Stimulated activated CD8-positive, alpha-beta memory T cell treated with anti-CD3 and anti-CD28 coated beads, Interleukin-7, amount 100 ng/mL, for 48 hours (primary cell): ENCODE measurements around the gene SLC35E1.

Experiments
- DNase-seq, 2 donors: peaks; one replicate each; pipeline ENCODE4 v3.0.0-alpha.2; 2020; ENCODE audit warnings: low read depth in 1 of 2; ENCODE audit errors: extremely low read depth in 1 of 2

Gene SLC35E1

GRCh38 chr19:16584248-16585093, 12.3 kb upstream of the SLC35E1 start:
- DNase-seq: peak; percentile 76 to 88

- DNase-seq: no peak
Observed at GRCh38 chr19:16582486-16583261, 10.5 kb upstream of the SLC35E1 start.

GRCh38 chr19:16581971-16582343, 9.7 kb upstream of the SLC35E1 start:
- DNase-seq: no peak

GRCh38 chr19:16581145-16581970, 9.1 kb upstream of the SLC35E1 start:
- DNase-seq: no peak

DNA sequence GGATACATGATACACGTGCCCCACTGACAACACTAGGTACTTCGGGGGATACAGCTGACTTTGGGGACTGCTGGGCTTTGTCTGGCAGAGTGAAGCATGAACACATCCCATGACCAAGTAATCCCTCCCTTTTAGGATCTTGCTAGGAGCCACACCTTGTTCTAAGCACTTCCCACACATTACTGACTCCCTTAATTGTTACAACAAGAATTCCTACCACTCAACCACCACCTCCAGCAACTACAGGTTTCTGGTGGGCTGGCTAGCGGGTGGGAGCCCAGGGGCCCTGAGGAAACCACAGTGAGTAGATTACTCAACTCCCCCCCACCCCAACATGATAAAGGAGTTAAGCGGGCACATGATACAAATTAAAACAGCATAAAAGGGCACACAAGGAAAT, 7.2 kb upstream of the SLC35E1 start:
- DNase-seq: no peak

DNA sequence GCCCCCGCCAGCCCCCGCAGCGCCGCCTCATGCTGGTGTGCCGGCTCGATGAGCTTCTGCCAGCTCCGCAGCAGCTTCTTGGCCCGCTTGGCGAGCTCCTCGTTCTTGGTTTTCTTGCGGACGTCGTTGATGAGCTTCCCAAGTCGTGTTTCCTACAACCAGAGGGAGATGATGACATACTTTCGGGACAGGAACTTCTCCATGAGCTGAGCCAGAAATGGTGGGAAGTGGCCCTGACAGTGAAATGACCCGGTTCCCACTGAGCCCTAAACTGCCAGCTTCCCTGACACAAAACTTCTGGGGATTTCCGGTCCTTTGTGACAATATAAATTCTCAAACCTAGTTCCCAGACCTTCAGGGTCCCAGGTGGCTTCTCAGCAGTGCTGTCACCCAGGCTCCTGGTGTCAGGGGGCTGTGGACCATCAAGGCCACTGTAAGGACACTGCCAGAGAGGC, 5.3 kb upstream of the SLC35E1 start:
- no peak for DNase-seq

- DNase-seq: no peak
Observed at GRCh38 chr19:16576690-16577530, 4.7 kb upstream of the SLC35E1 start.

GRCh38 chr19:16575861-16576689, 3.9 kb upstream of the SLC35E1 start:
- no peak for DNase-seq

- DNase-seq: no peak
Observed at GRCh38 chr19:16575282-16575681, 3.1 kb upstream of the SLC35E1 start.

DNA sequence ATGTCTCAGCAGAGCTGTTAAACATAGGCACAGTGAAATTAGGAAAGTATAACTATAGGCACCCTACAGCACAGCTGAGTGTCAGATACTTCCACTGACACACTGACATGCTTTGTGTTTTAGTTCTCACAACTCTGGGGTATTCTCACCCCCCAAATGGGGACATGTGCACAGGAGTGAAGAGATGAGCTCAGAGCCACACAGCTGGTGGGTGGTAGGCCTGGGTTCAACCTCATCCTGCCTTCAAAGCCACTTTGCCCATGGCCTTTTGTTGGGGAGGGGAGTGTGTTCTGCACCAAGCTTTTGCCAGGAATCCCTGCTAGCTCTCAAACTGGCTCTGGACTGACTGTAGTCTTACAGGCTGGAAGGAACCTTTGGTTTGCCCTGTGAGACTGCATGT, 1.7 kb upstream of the SLC35E1 start:
- no peak for DNase-seq

GRCh38 chr19:16573296-16573695, 1.1 kb upstream of the SLC35E1 start:
- DNase-seq: no peak

DNA sequence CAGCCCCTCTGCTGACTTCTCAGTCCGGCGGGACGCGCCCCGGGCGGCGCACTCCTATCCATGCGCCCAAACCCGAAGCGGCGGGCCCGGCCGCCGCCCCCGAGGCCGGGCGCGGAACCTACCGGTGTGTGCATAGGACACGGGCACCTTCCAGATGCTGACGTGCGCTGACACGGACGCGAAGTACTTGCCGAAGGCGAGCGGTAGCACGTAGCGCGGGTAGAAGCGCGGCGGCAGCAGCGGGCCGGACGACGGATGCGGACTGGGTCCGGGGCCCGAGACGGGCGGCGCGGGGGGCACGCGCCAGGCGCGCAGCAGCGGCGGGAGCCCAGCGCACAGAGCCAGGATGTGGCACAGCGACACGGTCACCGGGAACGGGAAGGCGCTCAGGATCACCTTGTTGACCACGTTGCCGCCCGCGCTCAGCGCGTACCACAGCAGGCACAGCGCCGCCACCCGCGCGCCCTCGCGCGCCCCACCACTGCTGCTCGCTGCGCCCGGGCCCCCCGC, 338 bp downstream of the SLC35E1 start:
- no peak for DNase-seq

DNA sequence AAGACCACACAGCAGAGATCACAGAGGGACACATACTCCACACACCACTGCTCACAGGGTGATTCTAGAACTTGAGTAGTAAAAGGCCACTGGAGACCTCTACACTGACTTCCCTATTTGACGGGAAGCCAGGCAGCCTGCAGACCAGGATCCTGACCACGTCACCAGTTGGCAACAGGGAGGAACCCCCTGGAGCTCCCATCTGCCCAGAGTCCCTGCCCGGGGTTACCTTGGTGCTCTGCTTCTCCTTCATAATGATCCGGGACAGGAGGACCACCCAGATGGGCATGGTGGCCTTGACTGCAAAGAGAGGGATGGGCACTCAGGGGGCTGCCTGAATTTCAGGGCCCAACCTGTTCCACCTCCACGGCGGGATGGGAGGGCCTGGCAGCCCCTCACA, 932 bp downstream of the SLC35E1 start:
- no peak for DNase-seq

- DNase-seq: no peak
Observed at GRCh38 chr19:16569609-16570320, 2.5 kb downstream of the SLC35E1 start.

DNA sequence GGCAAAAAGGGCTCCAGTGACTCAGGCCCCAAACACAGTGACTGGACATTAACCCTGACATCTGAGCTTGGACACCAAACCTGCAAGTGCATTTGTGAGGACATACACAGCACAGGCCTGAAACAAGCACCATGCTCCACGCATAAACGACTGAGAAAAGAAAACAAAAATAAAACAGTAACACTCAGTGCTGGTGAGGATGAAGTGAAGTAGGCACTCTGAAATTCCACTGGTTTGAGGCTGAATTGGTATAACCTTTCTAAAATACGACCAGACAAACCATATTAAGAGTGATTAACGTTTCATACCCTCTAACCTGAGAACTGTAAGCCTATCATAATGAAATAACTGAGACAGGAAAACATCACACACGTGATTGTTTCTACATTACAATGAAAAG, 5.5 kb downstream of the SLC35E1 start:
- DNase-seq: no peak

- DNase-seq: peak in 1 of 2 donors; percentile 61
Observed at GRCh38 chr19:16566161-16566560, 6.1 kb downstream of the SLC35E1 start.

DNA sequence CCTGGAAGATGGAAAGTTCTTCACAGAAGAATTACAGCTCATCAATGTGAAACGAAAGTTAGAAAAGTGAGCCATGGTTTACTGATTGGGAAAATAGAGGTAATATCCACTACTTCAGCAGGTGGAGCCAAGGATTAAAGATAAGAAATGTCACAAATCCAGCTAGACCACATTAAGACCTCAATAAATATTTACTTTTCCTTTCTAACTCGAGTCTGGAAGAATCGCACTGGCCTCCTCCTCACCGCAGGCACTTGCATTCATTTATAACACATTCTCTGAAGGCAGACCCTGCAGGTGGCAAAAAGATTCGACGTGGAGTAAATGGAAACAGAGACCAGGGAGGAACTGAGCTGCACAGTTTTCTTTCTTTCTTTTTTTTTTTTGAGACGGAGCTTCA, 7.4 kb downstream of the SLC35E1 start:
- no peak for DNase-seq

GRCh38 chr19:16562608-16563025, 9.6 kb downstream of the SLC35E1 start:
- DNase-seq: no peak

GRCh38 chr19:16561382-16561781, 10.8 kb downstream of the SLC35E1 start:
- DNase-seq: no peak
